ENCODE data around the gene PDGFD.

Gene PDGFD

GRCh38 chr11:104093426-104094280 lies 70.3 kb downstream of the PDGFD start:
- DNase-seq (ENCODE audit: low spot score), result no peak

GRCh38 chr11:104092744-104093143 lies 71.2 kb downstream of the PDGFD start:
- DNase-seq (ENCODE audit: low spot score), result no peak

- no peak for DNase-seq (ENCODE audit: low spot score)
These were observed 72.5 kb downstream of the PDGFD start for GRCh38 chr11:104091281-104092096.

- no peak for DNase-seq (ENCODE audit: low spot score)
These were observed 73.2 kb downstream of the PDGFD start for GRCh38 chr11:104090767-104091166.

- no peak for DNase-seq (ENCODE audit: low spot score)
These were observed 74.5 kb downstream of the PDGFD start for GRCh38 chr11:104089481-104089880.

GRCh38 chr11:104086621-104087020 lies 77.3 kb downstream of the PDGFD start:
- DNase-seq (ENCODE audit: low spot score), result no peak

- DNase-seq (ENCODE audit: low spot score), result no peak
These were observed 85.0 kb downstream of the PDGFD start for GRCh38 chr11:104078995-104079394.

- no peak for DNase-seq (ENCODE audit: low spot score)
These were observed 85.7 kb downstream of the PDGFD start for GRCh38 chr11:104078245-104078644.

- no peak for DNase-seq (ENCODE audit: low spot score)
These were observed 87.5 kb downstream of the PDGFD start for GRCh38 chr11:104076455-104076854.

- DNase-seq (ENCODE audit: low spot score), result no peak
These were observed 88.2 kb downstream of the PDGFD start for GRCh38 chr11:104075706-104076105.

- DNase-seq (ENCODE audit: low spot score), result no peak
These were observed 88.9 kb downstream of the PDGFD start for GRCh38 chr11:104075091-104075490.

GRCh38 chr11:104073950-104074705 lies 89.8 kb downstream of the PDGFD start:
- DNase-seq (ENCODE audit: low spot score), result no peak

GRCh38 chr11:104067534-104067933 lies 96.4 kb downstream of the PDGFD start:
- DNase-seq (ENCODE audit: low spot score), result no peak

GRCh38 chr11:104064034-104064630 lies 99.8 kb downstream of the PDGFD start:
- DNase-seq (ENCODE audit: low spot score), result no peak

GRCh38 chr11:104061853-104062521 lies 102.0 kb downstream of the PDGFD start:
- no peak for DNase-seq (ENCODE audit: low spot score)

GRCh38 chr11:104060820-104061219 lies 103.1 kb downstream of the PDGFD start:
- no peak for DNase-seq (ENCODE audit: low spot score)

GRCh38 chr11:104060004-104060794 lies 103.7 kb downstream of the PDGFD start:
- DNase-seq (ENCODE audit: low spot score), result no peak

- no peak for DNase-seq (ENCODE audit: low spot score)
These were observed 105.3 kb downstream of the PDGFD start for GRCh38 chr11:104058680-104059079.

GRCh38 chr11:104057908-104058307 lies 106.0 kb downstream of the PDGFD start:
- no peak for DNase-seq (ENCODE audit: low spot score)

GRCh38 chr11:104055596-104055995 lies 108.4 kb downstream of the PDGFD start:
- no peak for DNase-seq (ENCODE audit: low spot score)

Measured in LoVo (cell line).